Adrenal gland (tissue), 5 donors: ENCODE data around the gene CD300H.

Source experiments
- CTCF ChIP-seq, 6 experiments: fragments of 450-650 bp in 4 of 6; fragments of 200-600 bp in 2 of 6; sonication (generic) in 1 of 6; IDR thresholded peaks; 1 replicate in 5 of 6; 2 replicates in 1 of 6; pipeline versions ENCODE4 v1.5.1 to v1.8.0; 2016 to 2021; ENCODE audit warnings: antibody characterized with exemption in 6 of 6, mild to moderate bottlenecking in 2 of 6, moderate library complexity in 1 of 6
- POLR2A ChIP-seq, 2 donors: fragments of 450-650 bp; IDR thresholded peaks; one replicate each; pipeline ENCODE4 v1.6.1; 2017; ENCODE audit warnings: antibody characterized with exemption in 2 of 2, mild to moderate bottlenecking in 2 of 2, moderate library complexity in 1 of 2
- donor health status: DM: no; HTN: no; CAD: no.

GRCh38 chr17:74515941-74516340, 51.4 kb downstream of the CD300H start:
- TF ChIP-seq POLR2A (IDR thresholded peaks at IDR 0.05), result no peak
- TF ChIP-seq CTCF (IDR thresholded peaks at IDR 0.05), result no peak
